ENCODE results near the gene UQCC2. TPM values are rescaled to one million over a fixed set of nuclear protein-coding genes. Genes with fewer than 3 reads are reported as not detected.

The UQCC2 gene
- total and polyA plus RNA-seq, 3 donors from 2014 or later, result 18.1 to 119 (median 36.2) TPM

- H3K4me1 ChIP-seq, result peaks cover 4% of the 10 kb centered on the region
- H3K9me3 ChIP-seq, result no peaks in the 10 kb centered on the region
- H3K27ac ChIP-seq, result no peak overlapping the region
- no peak overlapping the region for H3K4me3 ChIP-seq
- intact Hi-C loops (cut with DNase I; ENCODE audit: low total_unique reads), result no loop called here
- no peak for DNase-seq
- WGBS, 2 donors, result 84 to 88% methylated on average over 7 of the region's 7 CpGs
- no peaks in the 10 kb centered on the region for H3K27me3 ChIP-seq
- H3K36me3 ChIP-seq (ENCODE audit: low read depth, missing control alignments), result no peaks in the 10 kb centered on the region
- TF ChIP-seq CTCF (IDR thresholded peaks at IDR 0.05) (no peak), POLR2A (IDR thresholded peaks at IDR 0.05) (no peak)
Observed at GRCh38 chr6:33745548-33745947, 34.0 kb upstream of the UQCC2 start.

- Histone ChIP-seq H3K27me3 (no peaks in the 10 kb centered on the region), H3K9me3 (no peaks in the 10 kb centered on the region), H3K36me3 (ENCODE audit: low read depth, missing control alignments) (no peaks in the 10 kb centered on the region), H3K4me3 (no peak overlapping the region), H3K27ac (no peak overlapping the region), H3K4me1 (peaks cover 4% of the 10 kb centered on the region)
- DNase-seq, result no peak
- WGBS, 2 donors, result 68 to 72% methylated on average over 10 to 13 of the region's 13 CpGs
- intact Hi-C loops (cut with DNase I; ENCODE audit: low total_unique reads), result no loop called here
- TF ChIP-seq POLR2A (IDR thresholded peaks at IDR 0.05), result no peak
- no peak for TF ChIP-seq CTCF (IDR thresholded peaks at IDR 0.05)
Observed at GRCh38 chr6:33744895-33745546, 33.5 kb upstream of the UQCC2 start.

- no peak overlapping the region for H3K27ac ChIP-seq
- intact Hi-C loops (cut with DNase I; ENCODE audit: low total_unique reads), result no loop called here
- TF ChIP-seq POLR2A (IDR thresholded peaks at IDR 0.05) (no peak), CTCF (IDR thresholded peaks at IDR 0.05) (peak; percentile 66 to 82 (median 78))
- WGBS, 2 donors, result 50 to 51% methylated on average over 10 to 11 of the region's 11 CpGs
- no peaks in the 10 kb centered on the region for H3K36me3 ChIP-seq (ENCODE audit: low read depth, missing control alignments)
- peak; percentile 83 for DNase-seq
- no peaks in the 10 kb centered on the region for H3K27me3 ChIP-seq
- H3K9me3 ChIP-seq, result no peaks in the 10 kb centered on the region
- no peak overlapping the region for H3K4me3 ChIP-seq
- H3K4me1 ChIP-seq, result peaks cover 4% of the 10 kb centered on the region
Observed at GRCh38 chr6:33744001-33744848, 32.7 kb upstream of the UQCC2 start.

- WGBS, 2 donors, result 43 to 45% methylated on average over 7 of the region's 7 CpGs
Observed at GRCh38 chr6:33742837-33743236, 31.3 kb upstream of the UQCC2 start.

More at GRCh38 chr6:33742837-33743236, 31.3 kb upstream of the UQCC2 start:
- intact Hi-C loops (cut with DNase I; ENCODE audit: low total_unique reads), result no loop called here
- Histone ChIP-seq H3K4me3 (no peak overlapping the region), H3K9me3 (no peaks in the 10 kb centered on the region), H3K4me1 (peaks cover 4% of the 10 kb centered on the region), H3K27ac (no peak overlapping the region), H3K27me3 (no peaks in the 10 kb centered on the region), H3K36me3 (ENCODE audit: low read depth, missing control alignments) (no peaks in the 10 kb centered on the region)
- TF ChIP-seq CTCF (IDR thresholded peaks at IDR 0.05) (no peak), POLR2A (IDR thresholded peaks at IDR 0.05) (no peak)
- DNase-seq, result peak; percentile 76

Measured in testis (tissue), 3 donors.